ENCODE results near the gene ARRB1. TPM values are rescaled to one million over a fixed set of nuclear protein-coding genes. Genes with fewer than 3 reads are reported as not detected.
A peak's percentile ranks its signal among the peaks of the same experiment; 100 is the strongest.

Gene ARRB1
- total and polyA plus RNA-seq, 5 experiments from 2014 or later: 7.6 to 65.3 (median 12.2) TPM

DNA sequence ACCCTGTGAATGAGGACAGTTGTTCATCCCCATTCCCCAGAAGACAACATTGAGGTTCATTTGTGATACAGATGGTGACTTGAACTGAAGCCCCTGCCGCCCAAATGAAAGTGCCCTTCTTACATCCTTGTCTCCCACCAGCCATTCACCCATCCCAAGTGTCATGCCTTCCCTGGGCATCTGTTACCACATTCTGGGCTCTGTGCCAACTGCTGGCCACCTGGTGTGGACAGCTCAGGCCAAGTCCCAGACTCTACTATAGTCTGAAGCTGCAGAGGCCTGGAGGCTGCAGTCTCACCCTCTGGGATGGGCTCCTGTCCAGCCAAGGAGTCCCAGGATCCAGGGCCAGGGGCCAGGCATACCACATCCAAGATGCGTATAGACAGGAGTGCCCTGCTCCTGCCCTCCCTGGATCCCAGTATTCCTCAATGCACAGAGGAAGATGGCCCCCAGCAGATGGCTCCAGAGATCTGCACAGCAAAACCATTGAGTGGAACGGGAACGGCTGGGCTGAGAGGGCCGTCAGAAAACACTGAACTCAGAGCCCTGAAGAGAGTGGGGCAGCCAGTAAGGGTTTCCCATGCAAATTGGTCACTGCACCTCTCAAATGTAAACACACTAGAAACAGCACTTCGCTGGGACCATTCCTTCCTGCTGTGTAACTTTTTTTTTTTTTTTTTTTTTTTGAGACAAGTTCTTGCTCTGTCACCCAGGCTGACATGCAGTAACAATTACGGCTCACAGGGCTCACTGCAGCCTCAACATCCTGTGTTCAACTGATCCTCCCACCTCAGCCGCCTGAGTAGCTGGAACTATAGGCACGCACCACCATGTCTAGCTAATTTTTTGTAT is 22.8 kb downstream of the ARRB1 start:
- Mint-ChIP-seq H3K4me1 (peaks cover 51 to 86% (median 80%) of the 10 kb centered on the region in 4 donors), H3K9me3 (no peaks in the 10 kb centered on the region), H3K27ac (peak overlapping the region; percentile 31 to 96 (median 90)), H3K4me3 (peak overlapping the region; percentile 36 to 79 (median 66)), H3K27me3 (no peaks in the 10 kb centered on the region), H3K36me3 (peaks cover 0 to 11% (median 9%) of the 10 kb centered on the region in 3 donors)
- POLR2A ChIA-PET: interaction anchor here (0.5 to 5.3 kb wide), 10 partner anchors 12 to 350 kb away, joined by 3 to 57 read pairs (median 6); partner anchors contain the start of gene ARRB1
- ATAC-seq (peak; percentile 92 to 94), DNase-seq (peak; percentile 19 to 86 (median 58))

DNA sequence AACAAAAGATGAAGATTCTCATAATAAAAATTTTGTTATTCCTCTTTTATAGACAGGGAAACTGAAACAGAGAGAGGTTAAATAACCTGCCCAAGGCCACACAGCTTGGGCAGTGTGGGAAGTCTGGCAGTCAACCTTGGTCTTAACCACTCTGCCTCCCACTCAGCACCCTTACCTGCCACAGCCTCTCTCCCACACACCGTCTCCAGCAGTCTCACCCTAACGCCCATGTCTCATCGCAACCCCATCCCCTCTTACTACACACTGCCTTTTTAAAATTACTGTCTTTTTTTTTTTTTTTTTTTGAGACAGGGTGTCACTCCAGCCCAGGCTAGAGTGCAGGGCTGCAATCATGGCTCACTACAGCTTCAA is 25.0 kb downstream of the ARRB1 start:
- Mint-ChIP-seq H3K4me3 (peak overlapping the region in 9 of 10 donors; percentile 18 to 66 (median 40)), H3K27ac (peak overlapping the region; percentile 65 to 94 (median 84)), H3K27me3 (no peaks in the 10 kb centered on the region), H3K36me3 (peaks cover 0 to 13% (median 4%) of the 10 kb centered on the region in 3 donors), H3K4me1 (peaks cover 50 to 85% (median 80%) of the 10 kb centered on the region in 4 donors), H3K9me3 (no peaks in the 10 kb centered on the region)
- POLR2A ChIA-PET: interaction anchor here (0.6 to 2.3 kb wide), 7 partner anchors 9 to 129 kb away, joined by 3 to 10 read pairs (median 4); partner anchors contain the start of gene ARRB1
- ATAC-seq (no peak), DNase-seq (no peak)

- Mint-ChIP-seq H3K27me3 (no peaks in the 10 kb centered on the region), H3K27ac (peak overlapping the region in 9 of 10 donors; percentile 69 to 94 (median 85)), H3K4me1 (peaks cover 49 to 82% (median 81%) of the 10 kb centered on the region in 4 donors), H3K9me3 (no peaks in the 10 kb centered on the region), H3K36me3 (peaks cover 0 to 15% (median 2%) of the 10 kb centered on the region in 3 donors), H3K4me3 (peak overlapping the region in 8 of 10 donors; percentile 14 to 66 (median 46))
- DNase-seq (no peak), ATAC-seq (no peak)
- POLR2A ChIA-PET: interaction anchor here (1.4 to 2.3 kb wide), 3 partner anchors 14 to 58 kb away, joined by 4 to 10 read pairs (median 4); no protein-coding TSS in a partner anchor
These were observed 25.6 kb downstream of the ARRB1 start for GRCh38 chr11:75325713-75326438.

GRCh38 chr11:75324740-75325139 is 26.7 kb downstream of the ARRB1 start:
- peak overlapping the region; percentile 11 to 94 (median 76) for H3K27ac Mint-ChIP-seq
- peak overlapping the region in 1 of 10 donors; percentile 26 for H3K4me3 Mint-ChIP-seq
- no peak for ATAC-seq

GRCh38 chr11:75324189-75324588 is 27.3 kb downstream of the ARRB1 start:
- Mint-ChIP-seq H3K27ac (peak overlapping the region in 9 of 10 donors; percentile 63 to 94 (median 84)), H3K9me3 (no peaks in the 10 kb centered on the region), H3K4me1 (peaks cover 57 to 84% (median 74%) of the 10 kb centered on the region in 4 donors), H3K27me3 (no peaks in the 10 kb centered on the region), H3K36me3 (peaks cover 0 to 15% (median 2%) of the 10 kb centered on the region in 3 donors), H3K4me3 (peak overlapping the region in 4 of 10 donors; percentile 30 to 82 (median 52))
- POLR2A ChIA-PET: interaction anchor here (1.4 to 1.5 kb wide), 3 partner anchors 8 to 34 kb away, joined by 3 to 5 read pairs (median 4); no protein-coding TSS in a partner anchor
- no peak for ATAC-seq
- no peak for DNase-seq

More at GRCh38 chr11:75324740-75325139, 26.7 kb downstream of the ARRB1 start:
- Mint-ChIP-seq H3K36me3 (peaks cover 0 to 15% (median 2%) of the 10 kb centered on the region in 3 donors), H3K27me3 (no peaks in the 10 kb centered on the region), H3K4me1 (peaks cover 52 to 84% (median 77%) of the 10 kb centered on the region in 4 donors), H3K9me3 (no peaks in the 10 kb centered on the region)
- no peak for DNase-seq
- POLR2A ChIA-PET: interaction anchor here (1.4 kb wide), 1 partner anchor 35 kb away, joined by 3 read pairs; no protein-coding TSS in a partner anchor

GRCh38 chr11:75323609-75324008 is 27.9 kb downstream of the ARRB1 start:
- Mint-ChIP-seq H3K4me3 (peak overlapping the region in 7 of 10 donors; percentile 4 to 82 (median 61)), H3K4me1 (peaks cover 56 to 87% (median 73%) of the 10 kb centered on the region in 4 donors)

DNA sequence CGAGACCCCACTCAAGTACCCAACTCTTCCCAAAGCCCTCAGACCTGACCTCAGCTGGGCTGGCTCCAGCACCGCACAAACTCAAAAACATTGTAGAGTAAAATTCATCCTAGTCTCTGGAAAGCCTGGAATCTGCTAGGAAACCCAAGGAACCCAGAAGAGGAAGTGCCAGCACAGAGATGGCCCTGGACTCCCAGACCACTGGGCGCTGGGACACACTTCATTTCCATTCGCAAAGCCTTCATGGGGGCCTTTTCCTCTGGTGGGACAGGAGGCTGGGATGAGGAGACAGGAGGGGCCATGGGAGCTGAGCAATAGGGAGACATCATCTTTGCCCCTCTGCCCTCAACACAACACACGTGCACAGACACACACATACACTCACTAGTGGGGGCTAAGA is 30.8 kb downstream of the ARRB1 start:
- H3K27me3 Mint-ChIP-seq: no peaks in the 10 kb centered on the region
- DNase-seq: no peak
- no peaks in the 10 kb centered on the region for H3K9me3 Mint-ChIP-seq
- H3K27ac Mint-ChIP-seq: peak overlapping the region in 2 of 10 donors; percentile 43 to 88
- peaks cover 0 to 23% (median 2%) of the 10 kb centered on the region in 3 donors for H3K36me3 Mint-ChIP-seq
- ATAC-seq: no peak
- POLR2A ChIA-PET: no interaction called here
- H3K4me1 Mint-ChIP-seq: peaks cover 52 to 86% (median 71%) of the 10 kb centered on the region in 4 donors
- peak overlapping the region in 2 of 10 donors; percentile 4 to 45 for H3K4me3 Mint-ChIP-seq

More at GRCh38 chr11:75323609-75324008, 27.9 kb downstream of the ARRB1 start:
- Mint-ChIP-seq H3K27me3 (no peaks in the 10 kb centered on the region), H3K9me3 (no peaks in the 10 kb centered on the region), H3K27ac (peak overlapping the region; percentile 32 to 94 (median 82)), H3K36me3 (peaks cover 0 to 15% (median 2%) of the 10 kb centered on the region in 3 donors)
- DNase-seq: no peak
- POLR2A ChIA-PET: interaction anchor here (1.4 to 1.5 kb wide), 3 partner anchors 9 to 34 kb away, joined by 3 to 5 read pairs (median 4); no protein-coding TSS in a partner anchor
- ATAC-seq: peak in 1 of 2 donors; percentile 50

- Mint-ChIP-seq H3K4me1 (peaks cover 57 to 89% (median 73%) of the 10 kb centered on the region in 4 donors), H3K4me3 (peak overlapping the region in 1 of 10 donors; percentile 45), H3K27ac (peak overlapping the region in 2 of 10 donors; percentile 35 to 88), H3K36me3 (peaks cover 0 to 26% (median 2%) of the 10 kb centered on the region in 3 donors), H3K27me3 (no peaks in the 10 kb centered on the region), H3K9me3 (no peaks in the 10 kb centered on the region)
- DNase-seq: no peak
- no peak for ATAC-seq
- POLR2A ChIA-PET: no interaction called here
These were observed 31.3 kb downstream of the ARRB1 start for GRCh38 chr11:75320046-75320618.

DNA sequence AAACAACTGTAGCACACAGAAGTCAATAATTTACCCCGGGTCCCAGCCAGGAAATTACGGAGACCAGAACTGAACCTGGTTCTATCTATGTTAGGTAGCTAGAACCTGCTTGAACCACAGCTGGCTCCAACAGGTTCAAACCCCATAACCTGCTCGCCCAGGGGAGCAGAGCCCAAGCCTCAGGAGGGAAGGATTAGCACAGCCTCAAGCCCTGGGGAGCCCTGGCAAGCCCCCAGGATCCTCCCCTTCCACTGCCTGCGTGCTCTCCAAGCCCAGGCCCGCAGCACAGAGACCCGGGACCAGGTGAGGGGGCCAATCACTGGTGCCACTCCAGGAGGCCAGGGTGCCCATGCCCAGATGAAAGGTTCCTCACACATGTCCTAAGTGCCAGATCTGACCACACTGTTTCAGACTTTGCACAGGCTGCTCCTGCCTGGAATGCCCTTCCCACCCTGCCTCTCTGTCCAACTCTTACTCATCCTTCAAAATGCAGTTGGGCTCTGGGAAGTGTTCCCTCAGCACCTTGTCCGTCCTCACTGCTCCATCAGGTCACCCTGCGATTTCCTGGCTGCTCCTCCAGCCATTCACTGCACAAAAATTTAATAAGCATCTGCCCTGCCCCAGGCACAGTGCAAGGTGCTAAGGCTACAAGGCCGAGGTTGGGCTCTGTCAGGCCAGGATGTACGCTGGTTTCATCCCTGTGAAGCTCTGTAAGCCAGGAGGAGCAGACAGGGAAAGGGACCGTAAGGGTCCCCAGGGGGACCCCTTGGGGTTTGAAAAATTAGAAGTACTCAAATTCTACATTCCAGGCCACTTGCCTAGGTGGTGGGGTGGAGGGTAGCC is 32.2 kb downstream of the ARRB1 start:
- DNase-seq (no peak), ATAC-seq (no peak)
- Mint-ChIP-seq H3K9me3 (no peaks in the 10 kb centered on the region), H3K4me1 (peaks cover 50 to 83% (median 68%) of the 10 kb centered on the region in 4 donors), H3K27me3 (no peaks in the 10 kb centered on the region), H3K4me3 (peak overlapping the region in 1 of 10 donors; percentile 8), H3K27ac (peak overlapping the region in 4 of 10 donors; percentile 52 to 89 (median 77)), H3K36me3 (peaks cover 0 to 22% (median 2%) of the 10 kb centered on the region in 3 donors)
- POLR2A ChIA-PET: no interaction called here

DNA sequence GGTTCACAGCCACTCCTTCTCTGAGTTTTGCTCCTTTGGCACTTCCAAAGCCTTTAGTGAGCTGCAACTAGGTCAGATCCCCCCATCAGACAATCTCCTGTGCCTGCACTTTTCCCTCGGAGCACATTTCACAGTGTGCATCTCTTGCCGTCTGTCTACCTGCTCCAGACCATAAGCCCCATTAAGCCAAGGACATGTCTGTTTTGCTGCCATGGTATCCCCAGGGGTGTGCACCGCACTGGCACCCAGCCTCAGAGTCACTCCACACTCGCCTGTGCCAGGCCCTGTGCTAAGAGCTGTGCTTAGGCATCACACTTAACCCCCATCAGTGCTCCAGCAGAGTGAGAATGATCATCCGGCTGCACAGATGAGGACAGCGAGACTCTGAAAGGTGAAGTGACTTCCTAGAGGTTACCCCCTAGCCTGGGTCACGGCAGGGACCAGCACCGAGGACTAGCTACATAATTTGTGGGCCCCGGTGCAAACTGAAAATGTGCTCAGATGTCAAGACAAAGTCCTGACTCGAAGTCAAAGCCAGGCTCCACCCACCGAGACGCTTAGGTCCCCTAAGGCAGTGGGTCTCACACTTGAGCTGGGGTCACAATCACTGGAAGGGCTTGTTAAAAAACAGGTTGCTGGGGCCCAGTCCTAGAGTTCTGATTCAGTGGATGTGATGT is 33.9 kb downstream of the ARRB1 start:
- H3K36me3 Mint-ChIP-seq: peaks cover 0 to 17% (median 0%) of the 10 kb centered on the region in 3 donors
- H3K9me3 Mint-ChIP-seq: no peaks in the 10 kb centered on the region
- DNase-seq (no peak), ATAC-seq (peak in 1 of 2 donors; percentile 52)
- peak overlapping the region in 3 of 10 donors; percentile 2 to 43 (median 18) for H3K4me3 Mint-ChIP-seq
- peak overlapping the region in 8 of 10 donors; percentile 20 to 71 (median 38) for H3K27ac Mint-ChIP-seq
- POLR2A ChIA-PET: interaction anchor here (0.7 kb wide), 1 partner anchor 108 kb away, joined by 5 read pairs; no protein-coding TSS in a partner anchor
- H3K27me3 Mint-ChIP-seq: no peaks in the 10 kb centered on the region
- H3K4me1 Mint-ChIP-seq: peaks cover 43 to 82% (median 61%) of the 10 kb centered on the region in 4 donors

All from naive thymus-derived CD8-positive, alpha-beta T cell (primary cell).